ENCODE data around the gene NOXO1. TPM values are rescaled to one million over a fixed set of nuclear protein-coding genes. Genes with fewer than 3 reads are reported as not detected.

Gene NOXO1
- total and polyA plus RNA-seq, 7 experiments from 2014 or later: 0.17 to 1.3 (median 0.76) TPM

DNA sequence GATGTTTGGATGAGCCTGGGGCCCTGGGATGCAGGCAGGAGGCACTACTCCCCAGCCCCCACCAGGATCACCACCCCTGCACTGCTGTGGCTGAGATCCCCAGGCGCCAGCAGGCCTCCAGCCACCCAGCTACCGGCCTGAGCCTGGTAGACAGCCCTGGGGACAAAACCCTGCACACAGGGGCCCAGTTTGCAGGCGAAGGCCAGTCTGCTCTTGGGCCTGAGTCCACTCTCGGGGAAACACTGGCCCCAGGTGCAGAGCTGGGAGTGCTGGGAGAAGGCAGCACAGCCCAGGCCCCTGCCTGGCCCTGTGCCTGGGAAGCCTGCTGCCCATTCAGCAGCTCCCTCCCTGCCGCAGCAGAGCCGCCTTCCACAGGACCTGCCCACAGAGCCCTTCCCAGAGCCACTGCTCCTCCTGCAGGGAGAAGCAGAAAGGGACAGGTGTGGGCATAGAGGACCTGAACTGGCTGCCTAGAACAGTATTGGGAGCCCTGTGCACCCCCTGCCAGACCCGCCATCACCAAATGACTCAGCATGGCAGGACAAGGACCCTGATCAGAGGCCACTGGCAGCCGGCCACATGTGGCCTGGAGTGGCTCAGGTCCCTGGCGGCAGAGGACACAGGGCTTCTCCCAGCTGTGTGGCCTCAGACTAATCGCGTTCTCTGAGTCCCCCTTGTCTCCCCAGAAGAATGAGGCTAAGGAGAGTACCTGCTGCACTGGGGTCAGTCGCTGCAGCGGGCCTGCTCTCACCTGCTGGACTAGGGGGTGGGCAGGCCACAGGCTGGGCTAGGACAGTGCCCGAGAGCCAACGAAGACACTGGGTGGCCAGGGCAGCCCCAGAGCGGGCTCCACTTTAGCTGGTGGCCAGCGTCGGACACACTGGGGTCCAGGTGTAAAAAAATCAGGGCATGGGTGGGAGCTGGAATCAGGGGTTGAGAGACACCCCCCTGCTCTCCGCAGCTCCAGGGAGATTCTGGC is 48.9 kb downstream of the NOXO1 start:
- Mint-ChIP-seq H3K4me3 (no peak overlapping the region), H3K36me3 (no peaks in the 10 kb centered on the region), H3K9me3 (no peaks in the 10 kb centered on the region), H3K4me1 (peaks cover 2 to 8% (median 4%) of the 10 kb centered on the region in 7 donors), H3K27me3 (no peaks in the 10 kb centered on the region), H3K27ac (no peak overlapping the region)
- Histone ChIP-seq H3K27me3 (ENCODE audit: control insufficient read depth in 2 of 2, insufficient read depth in 2 of 2, low read length in 2 of 2) (no peaks in the 10 kb centered on the region), H3K9me3 (ENCODE audit: control insufficient read depth in 2 of 3, low read length in 3 of 3) (no peaks in the 10 kb centered on the region), H3K27ac (ENCODE audit: low read depth, low read length) (no peak overlapping the region), H3K4me1 (ENCODE audit: control insufficient read depth in 2 of 2, insufficient read depth in 2 of 2, low read length in 2 of 2) (no peaks in the 10 kb centered on the region), H3K36me3 (ENCODE audit: control insufficient read depth in 2 of 3, insufficient read depth in 3 of 3, low read length in 3 of 3) (no peaks in the 10 kb centered on the region), H3K4me3 (ENCODE audit: low read length) (no peak overlapping the region)
- ATAC-seq (no peak), DNase-seq (no peak)
- POLR2A ChIA-PET: interaction anchor here (0.6 kb wide), 1 partner anchor 366 kb away, joined by 3 read pairs; no protein-coding TSS in a partner anchor
- CTCF ChIA-PET: no interaction called here
- intact Hi-C loops (cut with micrococcal nuclease): no loop called here

DNA sequence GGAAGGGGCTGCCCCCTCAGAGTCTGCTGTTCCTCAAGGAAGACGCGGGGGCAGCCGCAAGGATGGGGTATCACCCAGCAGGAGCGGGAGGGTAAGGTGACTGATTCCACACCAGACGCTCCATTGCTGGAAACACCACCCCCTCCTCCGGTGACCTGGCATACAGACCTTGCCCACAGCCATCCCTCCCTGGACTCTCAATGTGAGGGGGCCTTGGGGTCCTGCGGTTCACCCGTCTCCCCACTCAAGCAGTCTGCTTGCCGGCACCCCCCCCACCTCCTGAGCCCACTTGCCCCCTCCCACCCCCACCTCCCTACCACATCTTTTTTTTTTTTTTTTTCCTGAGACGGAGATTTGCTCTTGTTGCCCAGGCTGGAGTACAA is 50.9 kb downstream of the NOXO1 start:
- DNase-seq (no peak), ATAC-seq (no peak)
- Mint-ChIP-seq H3K27ac (no peak overlapping the region), H3K4me3 (peak overlapping the region in 2 of 10 donors; percentile 14 to 82), H3K9me3 (no peaks in the 10 kb centered on the region), H3K36me3 (no peaks in the 10 kb centered on the region), H3K4me1 (peaks cover 2 to 8% (median 4%) of the 10 kb centered on the region in 7 donors), H3K27me3 (no peaks in the 10 kb centered on the region)
- POLR2A ChIA-PET: interaction anchor here (1.1 kb wide), 1 partner anchor 30 kb away, joined by 3 read pairs; no protein-coding TSS in a partner anchor
- CTCF ChIA-PET: interaction anchor here (0.6 to 1.7 kb wide), 2 partner anchors 13 to 67 kb away, joined by 3 to 7 read pairs; partner anchors contain the start of gene MSRB1
- Histone ChIP-seq H3K36me3 (ENCODE audit: control insufficient read depth in 2 of 3, insufficient read depth in 3 of 3, low read length in 3 of 3) (no peaks in the 10 kb centered on the region), H3K27me3 (ENCODE audit: control insufficient read depth in 2 of 2, insufficient read depth in 2 of 2, low read length in 2 of 2) (no peaks in the 10 kb centered on the region), H3K4me1 (ENCODE audit: control insufficient read depth in 2 of 2, insufficient read depth in 2 of 2, low read length in 2 of 2) (no peaks in the 10 kb centered on the region), H3K4me3 (ENCODE audit: low read length) (no peak overlapping the region), H3K9me3 (ENCODE audit: control insufficient read depth in 2 of 3, low read length in 3 of 3) (no peaks in the 10 kb centered on the region), H3K27ac (ENCODE audit: low read depth, low read length) (no peak overlapping the region)
- intact Hi-C loops (cut with micrococcal nuclease): no loop called here

- H3K36me3 Mint-ChIP-seq: no peaks in the 10 kb centered on the region
- CTCF ChIA-PET: interaction anchor here (0.6 to 1.7 kb wide), 4 partner anchors 7 to 67 kb away, joined by 3 to 7 read pairs (median 4); partner anchors contain the start of gene MSRB1
These were observed 51.5 kb downstream of the NOXO1 start for GRCh38 chr16:1929578-1930337.

DNA sequence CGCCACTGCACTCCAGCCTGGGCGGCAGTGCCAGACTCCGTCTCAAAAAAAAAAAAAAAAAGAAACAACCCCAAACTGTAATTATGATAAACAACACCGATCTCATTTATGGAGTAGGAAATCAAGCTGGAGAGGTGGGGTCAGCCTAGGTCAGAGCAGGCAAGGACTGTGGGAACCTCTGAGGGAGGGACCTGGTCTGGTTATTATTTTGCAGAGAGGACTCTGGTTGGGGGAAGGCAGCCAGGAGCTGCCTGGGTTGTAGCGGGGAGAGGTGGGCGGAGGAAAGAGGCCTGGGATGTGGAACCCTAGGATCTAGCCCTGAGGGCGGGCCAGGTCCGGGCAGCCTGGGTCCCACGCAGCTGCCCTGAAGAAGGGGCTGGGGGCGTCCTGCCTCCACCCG is 52.2 kb downstream of the NOXO1 start:
- H3K4me1 ChIP-seq (ENCODE audit: control insufficient read depth in 2 of 2, insufficient read depth in 2 of 2, low read length in 2 of 2): no peaks in the 10 kb centered on the region
- peak overlapping the region; percentile 64 for H3K27ac ChIP-seq (ENCODE audit: low read depth, low read length)
- ATAC-seq: peak; percentile 5
- H3K27me3 ChIP-seq (ENCODE audit: control insufficient read depth in 2 of 2, insufficient read depth in 2 of 2, low read length in 2 of 2): no peaks in the 10 kb centered on the region
- DNase-seq: peak in 1 of 9 donors; percentile 14
- H3K4me3 Mint-ChIP-seq: peak overlapping the region; percentile 72 to 89 (median 76)
- peaks cover 0 to 10% (median 5%) of the 10 kb centered on the region in 5 donors for H3K27me3 Mint-ChIP-seq
- CTCF ChIA-PET: interaction anchor here (0.7 to 1.7 kb wide), 4 partner anchors 8 to 360 kb away, joined by 3 to 7 read pairs (median 4); no protein-coding TSS in a partner anchor
- no peaks in the 10 kb centered on the region for H3K36me3 Mint-ChIP-seq
- peak overlapping the region; percentile 48 for H3K4me3 ChIP-seq (ENCODE audit: low read length)
- peak overlapping the region in 8 of 9 donors; percentile 34 to 90 (median 69) for H3K27ac Mint-ChIP-seq
- POLR2A ChIA-PET: interaction anchor here (0.9 to 1.5 kb wide), 5 partner anchors 13 to 226 kb away, joined by 3 to 11 read pairs (median 3); partner anchors contain the start of genes NUBP2, RPS2, SPSB3 and TRAF7
- intact Hi-C loops (cut with micrococcal nuclease): loop anchor here (1.0 to 10.0 kb wide), 6 partner anchors 14 to 404 kb away; partner anchors contain the start of genes HAGH (in 1 of the 2), MRPS34 (in 1 of the 2) and MSRB1 (in 1 of the 2)
- no peaks in the 10 kb centered on the region for H3K36me3 ChIP-seq (ENCODE audit: control insufficient read depth in 2 of 3, insufficient read depth in 3 of 3, low read length in 3 of 3)
- H3K9me3 ChIP-seq (ENCODE audit: control insufficient read depth in 2 of 3, low read length in 3 of 3): no peaks in the 10 kb centered on the region
- no peaks in the 10 kb centered on the region for H3K9me3 Mint-ChIP-seq
- H3K4me1 Mint-ChIP-seq: peaks cover 2 to 8% (median 4%) of the 10 kb centered on the region in 7 donors

More at GRCh38 chr16:1929578-1930337, 51.5 kb downstream of the NOXO1 start:
- POLR2A ChIA-PET: interaction anchor here (0.6 to 1.5 kb wide), 5 partner anchors 12 to 226 kb away, joined by 3 to 11 read pairs (median 3); partner anchors contain the start of genes RPS2 and TRAF7
- peak overlapping the region; percentile 48 for H3K4me3 ChIP-seq (ENCODE audit: low read length)
- H3K27ac ChIP-seq (ENCODE audit: low read depth, low read length): peak overlapping the region; percentile 64
- H3K4me1 ChIP-seq (ENCODE audit: control insufficient read depth in 2 of 2, insufficient read depth in 2 of 2, low read length in 2 of 2): no peaks in the 10 kb centered on the region
- DNase-seq (peak; percentile 83 to 99 (median 91)), ATAC-seq (peak; percentile 100)
- no peaks in the 10 kb centered on the region for H3K27me3 ChIP-seq (ENCODE audit: control insufficient read depth in 2 of 2, insufficient read depth in 2 of 2, low read length in 2 of 2)
- Mint-ChIP-seq H3K4me3 (peak overlapping the region in 6 of 10 donors; percentile 30 to 82 (median 74)), H3K9me3 (no peaks in the 10 kb centered on the region), H3K27me3 (peaks cover 0 to 3% (median 2%) of the 10 kb centered on the region in 5 donors), H3K27ac (no peak overlapping the region), H3K4me1 (peaks cover 2 to 8% (median 4%) of the 10 kb centered on the region in 7 donors)
- intact Hi-C loops (cut with micrococcal nuclease): loop anchor here (1.0 to 10.0 kb wide), 6 partner anchors 14 to 405 kb away; partner anchors contain the start of genes HAGH (in 1 of the 2), MRPS34 (in 1 of the 2) and MSRB1 (in 1 of the 2)
- H3K36me3 ChIP-seq (ENCODE audit: control insufficient read depth in 2 of 3, insufficient read depth in 3 of 3, low read length in 3 of 3): no peaks in the 10 kb centered on the region
- H3K9me3 ChIP-seq (ENCODE audit: control insufficient read depth in 2 of 3, low read length in 3 of 3): no peaks in the 10 kb centered on the region

Other genes starting within 250 kb of the NOXO1 start
Only the 30 nearest of the 31 such genes appear.
- 10 to 100 TPM; 49.4 to 81.5 (median 58.2) TPM for gene NME3, start 209.9 kb downstream of the NOXO1 start, total RNA-seq
- gene NME3, start 209.9 kb downstream of the NOXO1 start, polyA plus RNA-seq: 10 to 100 TPM; 70.6 to 71.9 TPM
- 10 to 100 TPM; 32.2 to 47.5 (median 36.8) TPM for gene EME2, start 208.7 kb downstream of the NOXO1 start, total RNA-seq
- 1 to 10 TPM in 1 of 2 donors, under 1 TPM in 1; 0.59 to 3.8 TPM for gene EME2, start 208.7 kb downstream of the NOXO1 start, polyA plus RNA-seq
- 100 to 1,000 TPM in 1 of 5 experiments, 10 to 100 TPM in 4; 41.6 to 115 (median 49.5) TPM for gene MRPS34, start 208.3 kb downstream of the NOXO1 start, total RNA-seq
- 100 to 1,000 TPM; 124 to 162 TPM for gene MRPS34, start 208.3 kb downstream of the NOXO1 start, polyA plus RNA-seq
- gene SPSB3, start 198.9 kb downstream of the NOXO1 start, total RNA-seq: 100 to 1,000 TPM in 2 of 5 experiments, 10 to 100 TPM in 3; 38.2 to 127 (median 72.3) TPM
- gene SPSB3, start 198.9 kb downstream of the NOXO1 start, polyA plus RNA-seq: 10 to 100 TPM; 38.7 to 58.9 TPM
- gene NUBP2, start 198.5 kb downstream of the NOXO1 start, total RNA-seq: 10 to 100 TPM; 39.3 to 60.2 (median 48.6) TPM
- gene NUBP2, start 198.5 kb downstream of the NOXO1 start, polyA plus RNA-seq: 10 to 100 TPM; 96.7 to 98.9 TPM
- 1 to 10 TPM in 3 of 5 experiments, under 1 TPM in 2; 0.19 to 1.5 (median 1.1) TPM for gene IGFALS, start 187.8 kb downstream of the NOXO1 start, total RNA-seq
- under 1 TPM in 1 of 2 donors, not detected in 1; 0.40 TPM for gene IGFALS, start 187.8 kb downstream of the NOXO1 start, polyA plus RNA-seq
- gene HAGH, start 154.6 kb downstream of the NOXO1 start, total RNA-seq: 10 to 100 TPM; 46.2 to 72.9 (median 48.9) TPM
- gene HAGH, start 154.6 kb downstream of the NOXO1 start, polyA plus RNA-seq: 10 to 100 TPM; 39.4 to 62.4 TPM
- 10 to 100 TPM in 1 of 5 experiments, 1 to 10 TPM in 4; 7.8 to 12.9 (median 9.7) TPM for gene FAHD1, start 154.3 kb downstream of the NOXO1 start, total RNA-seq
- gene FAHD1, start 154.3 kb downstream of the NOXO1 start, polyA plus RNA-seq: 10 to 100 TPM; 27.5 to 28.6 TPM
- not detected for gene MEIOB, start 109.3 kb downstream of the NOXO1 start, total RNA-seq
- not detected for gene MEIOB, start 109.3 kb downstream of the NOXO1 start, polyA plus RNA-seq
- not detected for gene HS3ST6, start 63.1 kb downstream of the NOXO1 start, total RNA-seq
- not detected for gene HS3ST6, start 63.1 kb downstream of the NOXO1 start, polyA plus RNA-seq
- gene MSRB1, start 38.3 kb downstream of the NOXO1 start, total RNA-seq: 10 to 100 TPM in 2 of 5 experiments, 1 to 10 TPM in 3; 5.5 to 27.0 (median 8.2) TPM
- 10 to 100 TPM; 15.6 to 15.8 TPM for gene MSRB1, start 38.3 kb downstream of the NOXO1 start, polyA plus RNA-seq
- not detected for gene RPL3L, start 26.8 kb downstream of the NOXO1 start, total RNA-seq
- not detected for gene RPL3L, start 26.8 kb downstream of the NOXO1 start, polyA plus RNA-seq
- 100 to 1,000 TPM in 1 of 5 experiments, 10 to 100 TPM in 4; 40.0 to 114 (median 71.1) TPM for gene NDUFB10, start 21.9 kb downstream of the NOXO1 start, total RNA-seq
- gene NDUFB10, start 21.9 kb downstream of the NOXO1 start, polyA plus RNA-seq: 100 to 1,000 TPM; 166 to 180 TPM
- 1,000 to 10,000 TPM; 2,562 to 3,376 (median 2,918) TPM for gene RPS2, start 16.6 kb downstream of the NOXO1 start, total RNA-seq
- 1,000 to 10,000 TPM; 7,065 to 7,254 TPM for gene RPS2, start 16.6 kb downstream of the NOXO1 start, polyA plus RNA-seq
- under 1 TPM in 1 of 5 experiments, not detected in 4; 0.51 TPM for gene RNF151, start 14.6 kb downstream of the NOXO1 start, total RNA-seq
- gene RNF151, start 14.6 kb downstream of the NOXO1 start, polyA plus RNA-seq: not detected
- 10 to 100 TPM; 17.2 to 45.2 (median 27.6) TPM for gene TBL3, start 9.4 kb downstream of the NOXO1 start, total RNA-seq
- gene TBL3, start 9.4 kb downstream of the NOXO1 start, polyA plus RNA-seq: 10 to 100 TPM; 59.4 to 89.8 TPM
- gene GFER, start 2.7 kb upstream of the NOXO1 start, total RNA-seq: 10 to 100 TPM; 14.0 to 28.2 (median 18.1) TPM
- 10 to 100 TPM; 19.6 to 30.8 TPM for gene GFER, start 2.7 kb upstream of the NOXO1 start, polyA plus RNA-seq
- 1 to 10 TPM in 2 of 5 experiments, under 1 TPM in 3; 0.49 to 8.8 (median 0.80) TPM for gene SYNGR3, start 8.5 kb upstream of the NOXO1 start, total RNA-seq
- 1 to 10 TPM in 1 of 2 donors, under 1 TPM in 1; 0.92 to 1.6 TPM for gene SYNGR3, start 8.5 kb upstream of the NOXO1 start, polyA plus RNA-seq
- 10 to 100 TPM; 44.3 to 63.2 (median 49.8) TPM for gene ZNF598, start 28.4 kb upstream of the NOXO1 start, total RNA-seq
- gene ZNF598, start 28.4 kb upstream of the NOXO1 start, polyA plus RNA-seq: 1 to 10 TPM; 1.9 to 9.4 TPM
- gene NPW, start 38.3 kb upstream of the NOXO1 start, total RNA-seq: 1 to 10 TPM in 1 of 5 experiments, under 1 TPM in 1, not detected in 3; 0.53 to 1.7 TPM
- not detected for gene NPW, start 38.3 kb upstream of the NOXO1 start, polyA plus RNA-seq
- 1 to 10 TPM; 2.5 to 3.8 (median 3.6) TPM for gene NHERF2, start 45.4 kb upstream of the NOXO1 start, total RNA-seq
- gene NHERF2, start 45.4 kb upstream of the NOXO1 start, polyA plus RNA-seq: under 1 TPM; 0.33 to 0.56 TPM
- 10 to 100 TPM in 1 of 5 experiments, 1 to 10 TPM in 4; 4.4 to 27.0 (median 7.5) TPM for gene NTHL1, start 66.4 kb upstream of the NOXO1 start, total RNA-seq
- gene NTHL1, start 66.4 kb upstream of the NOXO1 start, polyA plus RNA-seq: 10 to 100 TPM; 16.3 to 17.5 TPM
- gene TSC2, start 66.5 kb upstream of the NOXO1 start, total RNA-seq: 100 to 1,000 TPM; 126 to 155 (median 147) TPM
- gene TSC2, start 66.5 kb upstream of the NOXO1 start, polyA plus RNA-seq: 10 to 100 TPM; 27.5 to 53.6 TPM
- gene PKD1, start 154.4 kb upstream of the NOXO1 start, total RNA-seq: 100 to 1,000 TPM in 2 of 5 experiments, 10 to 100 TPM in 3; 82.8 to 153 (median 98.3) TPM
- gene PKD1, start 154.4 kb upstream of the NOXO1 start, polyA plus RNA-seq: 1 to 10 TPM; 4.9 to 9.8 TPM
- under 1 TPM in 1 of 5 experiments, not detected in 4; 0.86 TPM for gene RAB26, start 167.2 kb upstream of the NOXO1 start, total RNA-seq
- gene RAB26, start 167.2 kb upstream of the NOXO1 start, polyA plus RNA-seq: under 1 TPM; 0.29 to 0.66 TPM
- 10 to 100 TPM; 30.0 to 58.3 (median 36.7) TPM for gene TRAF7, start 174.3 kb upstream of the NOXO1 start, total RNA-seq
- gene TRAF7, start 174.3 kb upstream of the NOXO1 start, polyA plus RNA-seq: 1 to 10 TPM; 4.8 to 6.8 TPM
- gene CASKIN1, start 215.1 kb upstream of the NOXO1 start, total RNA-seq: under 1 TPM in 1 of 5 experiments, not detected in 4; 0.19 TPM
- not detected for gene CASKIN1, start 215.1 kb upstream of the NOXO1 start, polyA plus RNA-seq
- gene MLST8, start 224.0 kb upstream of the NOXO1 start, total RNA-seq: 10 to 100 TPM; 25.1 to 41.2 (median 35.5) TPM
- 10 to 100 TPM; 20.7 to 36.4 TPM for gene MLST8, start 224.0 kb upstream of the NOXO1 start, polyA plus RNA-seq
- 10 to 100 TPM in 4 of 5 experiments, 1 to 10 TPM in 1; 5.7 to 44.3 (median 16.0) TPM for gene BRICD5, start 229.4 kb upstream of the NOXO1 start, total RNA-seq
- gene BRICD5, start 229.4 kb upstream of the NOXO1 start, polyA plus RNA-seq: under 1 TPM in 1 of 2 donors, not detected in 1; 0.22 TPM
- 10 to 100 TPM in 3 of 5 experiments, 1 to 10 TPM in 2; 7.7 to 26.5 (median 20.4) TPM for gene PGP, start 233.4 kb upstream of the NOXO1 start, total RNA-seq
- 10 to 100 TPM in 1 of 2 donors, 1 to 10 TPM in 1; 6.0 to 12.9 TPM for gene PGP, start 233.4 kb upstream of the NOXO1 start, polyA plus RNA-seq

Measured in naive thymus-derived CD4-positive, alpha-beta T cell (primary cell).